NCI-H2107 (cell line): ENCODE measurements around the gene BTRC.

ENCODE experiments used
- DNase-seq: peaks from one replicate; lab custom pipeline; 2025; lab: John Stamatoyannopoulos, UW

BTRC gene

GRCh38 chr10:101444058-101444898, 90.3 kb downstream of the BTRC start:
- no peak for DNase-seq

- no peak for DNase-seq
Measured at GRCh38 chr10:101446071-101446470, 92.1 kb downstream of the BTRC start.

- no peak for DNase-seq
Measured at GRCh38 chr10:101446947-101447346, 93.0 kb downstream of the BTRC start.

GRCh38 chr10:101447477-101447876, 93.5 kb downstream of the BTRC start:
- no peak for DNase-seq

GRCh38 chr10:101450277-101451080, 96.5 kb downstream of the BTRC start:
- no peak for DNase-seq

GRCh38 chr10:101451261-101451660, 97.3 kb downstream of the BTRC start:
- DNase-seq: no peak

GRCh38 chr10:101451667-101452069, 97.7 kb downstream of the BTRC start:
- no peak for DNase-seq

GRCh38 chr10:101452176-101452575, 98.2 kb downstream of the BTRC start:
- DNase-seq: no peak

GRCh38 chr10:101452593-101452992, 98.6 kb downstream of the BTRC start:
- DNase-seq: no peak

GRCh38 chr10:101453318-101453717, 99.4 kb downstream of the BTRC start:
- no peak for DNase-seq

- no peak for DNase-seq
Measured at GRCh38 chr10:101453791-101454718, 100.1 kb downstream of the BTRC start.

GRCh38 chr10:101458869-101459268, 104.9 kb downstream of the BTRC start:
- no peak for DNase-seq

GRCh38 chr10:101464082-101464481, 110.1 kb downstream of the BTRC start:
- no peak for DNase-seq

GRCh38 chr10:101464599-101464998, 110.6 kb downstream of the BTRC start:
- no peak for DNase-seq

- no peak for DNase-seq
Measured at GRCh38 chr10:101466016-101466912, 112.3 kb downstream of the BTRC start.

GRCh38 chr10:101467286-101467770, 113.4 kb downstream of the BTRC start:
- DNase-seq: peak; percentile 15

GRCh38 chr10:101468159-101468558, 114.2 kb downstream of the BTRC start:
- no peak for DNase-seq

GRCh38 chr10:101476383-101476782, 122.4 kb downstream of the BTRC start:
- no peak for DNase-seq

GRCh38 chr10:101478956-101479355, 125.0 kb downstream of the BTRC start:
- no peak for DNase-seq

GRCh38 chr10:101481256-101481655, 127.3 kb downstream of the BTRC start:
- no peak for DNase-seq

- DNase-seq: no peak
Measured at GRCh38 chr10:101482568-101482967, 128.6 kb downstream of the BTRC start.
